OCI-LY3 (cell line): Measurements from ENCODE around the gene LACTB.

Source experiments
- EZH2phosphoT487 ChIP-seq: fragments of 200-600 bp; shearing (Covaris generic); IDR thresholded peaks from 2 replicates; pipeline ENCODE4 v1.6.1; 2018; ENCODE audit warnings: antibody characterized with exemption, mixed run types, low read depth
- TF ChIP-seq, protein P1 (sequence below): fragments of 200-600, 300-600 bp; sonication (generic); IDR thresholded peaks from 2 replicates; pipeline ENCODE4 v1.5.1; 2014; ENCODE audit warnings: antibody characterized with exemption, low read length, low read depth

DNA sequence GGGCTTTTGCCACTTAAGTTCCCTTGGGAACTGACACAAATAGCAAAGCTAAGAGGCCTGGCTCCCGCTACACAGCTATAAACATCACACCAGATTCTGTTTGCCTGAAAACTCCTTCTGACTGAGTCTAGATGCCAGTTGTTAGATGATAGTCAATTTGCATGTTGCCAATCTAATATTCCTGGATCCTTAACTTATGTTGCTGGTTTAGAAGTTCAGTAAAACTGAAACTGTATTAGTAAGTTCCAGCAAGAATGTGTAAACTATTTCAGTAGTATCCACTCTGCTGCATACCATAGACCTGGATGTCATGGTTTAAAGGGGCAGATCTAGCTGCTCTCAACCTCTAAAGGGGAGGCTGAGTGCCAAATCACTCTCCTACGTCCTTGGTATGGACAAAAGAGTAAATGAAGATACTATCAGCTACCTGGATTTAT lies 27.1 kb upstream of the LACTB start:
- TF ChIP-seq, protein P1, sequence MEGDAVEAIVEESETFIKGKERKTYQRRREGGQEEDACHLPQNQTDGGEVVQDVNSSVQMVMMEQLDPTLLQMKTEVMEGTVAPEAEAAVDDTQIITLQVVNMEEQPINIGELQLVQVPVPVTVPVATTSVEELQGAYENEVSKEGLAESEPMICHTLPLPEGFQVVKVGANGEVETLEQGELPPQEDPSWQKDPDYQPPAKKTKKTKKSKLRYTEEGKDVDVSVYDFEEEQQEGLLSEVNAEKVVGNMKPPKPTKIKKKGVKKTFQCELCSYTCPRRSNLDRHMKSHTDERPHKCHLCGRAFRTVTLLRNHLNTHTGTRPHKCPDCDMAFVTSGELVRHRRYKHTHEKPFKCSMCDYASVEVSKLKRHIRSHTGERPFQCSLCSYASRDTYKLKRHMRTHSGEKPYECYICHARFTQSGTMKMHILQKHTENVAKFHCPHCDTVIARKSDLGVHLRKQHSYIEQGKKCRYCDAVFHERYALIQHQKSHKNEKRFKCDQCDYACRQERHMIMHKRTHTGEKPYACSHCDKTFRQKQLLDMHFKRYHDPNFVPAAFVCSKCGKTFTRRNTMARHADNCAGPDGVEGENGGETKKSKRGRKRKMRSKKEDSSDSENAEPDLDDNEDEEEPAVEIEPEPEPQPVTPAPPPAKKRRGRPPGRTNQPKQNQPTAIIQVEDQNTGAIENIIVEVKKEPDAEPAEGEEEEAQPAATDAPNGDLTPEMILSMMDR = no peak
- TF ChIP-seq EZH2phosphoT487 = no peak
